Stimulated activated CD8-positive, alpha-beta memory T cell treated with anti-CD3 and anti-CD28 coated beads, Interleukin-2, amount 100 ng/mL, for 48 hours (primary cell): Measurements from ENCODE around the gene VAV3.
"Not testable (repeated sequence)": the region's sequence is repeated elsewhere in the genome, so short reads cannot be mapped to it uniquely, and the experiment has no call there.

Source experiments
- DNase-seq, 2 donors: peaks; one replicate each; pipeline ENCODE4 v3.0.0-alpha.2; 2020; ENCODE audit warnings: low read depth in 2 of 2

The VAV3 gene, protein sequence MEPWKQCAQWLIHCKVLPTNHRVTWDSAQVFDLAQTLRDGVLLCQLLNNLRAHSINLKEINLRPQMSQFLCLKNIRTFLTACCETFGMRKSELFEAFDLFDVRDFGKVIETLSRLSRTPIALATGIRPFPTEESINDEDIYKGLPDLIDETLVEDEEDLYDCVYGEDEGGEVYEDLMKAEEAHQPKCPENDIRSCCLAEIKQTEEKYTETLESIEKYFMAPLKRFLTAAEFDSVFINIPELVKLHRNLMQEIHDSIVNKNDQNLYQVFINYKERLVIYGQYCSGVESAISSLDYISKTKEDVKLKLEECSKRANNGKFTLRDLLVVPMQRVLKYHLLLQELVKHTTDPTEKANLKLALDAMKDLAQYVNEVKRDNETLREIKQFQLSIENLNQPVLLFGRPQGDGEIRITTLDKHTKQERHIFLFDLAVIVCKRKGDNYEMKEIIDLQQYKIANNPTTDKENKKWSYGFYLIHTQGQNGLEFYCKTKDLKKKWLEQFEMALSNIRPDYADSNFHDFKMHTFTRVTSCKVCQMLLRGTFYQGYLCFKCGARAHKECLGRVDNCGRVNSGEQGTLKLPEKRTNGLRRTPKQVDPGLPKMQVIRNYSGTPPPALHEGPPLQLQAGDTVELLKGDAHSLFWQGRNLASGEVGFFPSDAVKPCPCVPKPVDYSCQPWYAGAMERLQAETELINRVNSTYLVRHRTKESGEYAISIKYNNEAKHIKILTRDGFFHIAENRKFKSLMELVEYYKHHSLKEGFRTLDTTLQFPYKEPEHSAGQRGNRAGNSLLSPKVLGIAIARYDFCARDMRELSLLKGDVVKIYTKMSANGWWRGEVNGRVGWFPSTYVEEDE

DNA sequence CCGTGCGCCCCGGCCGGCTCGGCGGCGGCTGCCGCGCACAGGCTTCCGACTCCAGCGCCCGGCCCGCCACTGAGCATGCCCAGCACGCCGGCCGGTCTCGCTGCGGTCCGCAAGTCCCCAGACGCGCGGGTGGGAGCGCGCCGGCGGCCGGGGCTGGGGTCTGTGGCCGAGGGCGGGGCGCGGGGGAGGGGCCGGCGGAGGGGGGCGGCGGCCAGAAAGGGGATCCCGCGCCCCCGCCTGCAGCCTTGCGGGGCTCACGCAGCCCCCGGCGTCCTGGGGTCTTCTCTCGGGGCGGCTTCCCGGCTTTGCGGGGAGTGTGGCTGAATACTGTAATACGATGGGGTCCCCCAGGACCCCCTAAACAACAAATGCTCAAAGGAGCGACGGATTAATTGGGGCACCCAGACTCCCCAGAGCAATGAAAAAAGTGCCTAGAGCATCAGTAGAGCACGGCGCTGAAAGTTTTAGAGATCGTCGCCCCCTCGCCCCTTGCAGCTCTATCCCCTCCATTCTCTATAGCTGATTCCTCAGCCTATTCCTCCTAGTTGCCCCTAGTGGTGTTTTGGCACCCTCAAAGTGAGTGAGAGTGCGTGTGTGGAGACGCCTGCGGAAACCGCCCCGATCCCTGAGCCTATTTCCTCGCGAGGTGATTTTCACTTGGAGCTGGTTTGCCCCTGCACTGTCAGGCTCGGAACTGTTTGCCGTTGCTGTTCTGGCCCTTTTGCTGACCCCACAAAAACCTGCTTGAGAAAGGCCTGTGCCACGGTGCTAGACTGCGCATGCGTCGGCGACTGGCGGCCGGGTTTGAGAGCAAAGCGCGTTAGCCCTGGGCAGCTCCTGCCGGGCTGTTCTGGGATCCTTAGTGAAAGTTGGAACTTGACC lies at the start of gene VAV3:
Gene VAV3, minus strand, starts transcription at position 71 of the 882 bp plus-strand sequence. CDS start 311 bp downstream, outside the sequence.
- peak; percentile 57 to 58 for DNase-seq

DNA sequence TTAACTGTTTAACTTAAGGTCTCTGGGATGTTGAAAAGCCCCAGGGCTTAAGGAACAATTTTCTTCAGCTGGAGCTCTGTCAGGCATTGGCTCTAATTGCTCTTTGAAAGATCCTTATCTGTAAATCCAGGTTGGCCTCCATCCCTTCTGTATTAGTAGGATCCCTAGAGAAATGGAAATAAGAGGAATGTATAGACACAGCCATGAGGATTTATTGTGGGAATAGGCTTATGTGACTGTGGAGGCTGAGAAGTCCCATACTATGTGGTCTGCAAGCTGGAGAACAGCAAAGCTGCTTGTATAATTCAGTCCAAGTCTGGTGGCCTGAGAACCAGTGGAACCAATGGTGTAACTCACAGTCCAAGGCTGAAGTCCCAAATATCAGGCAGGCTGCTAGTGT lies 47.6 kb upstream of the VAV3 start:
- DNase-seq = no peak

DNA sequence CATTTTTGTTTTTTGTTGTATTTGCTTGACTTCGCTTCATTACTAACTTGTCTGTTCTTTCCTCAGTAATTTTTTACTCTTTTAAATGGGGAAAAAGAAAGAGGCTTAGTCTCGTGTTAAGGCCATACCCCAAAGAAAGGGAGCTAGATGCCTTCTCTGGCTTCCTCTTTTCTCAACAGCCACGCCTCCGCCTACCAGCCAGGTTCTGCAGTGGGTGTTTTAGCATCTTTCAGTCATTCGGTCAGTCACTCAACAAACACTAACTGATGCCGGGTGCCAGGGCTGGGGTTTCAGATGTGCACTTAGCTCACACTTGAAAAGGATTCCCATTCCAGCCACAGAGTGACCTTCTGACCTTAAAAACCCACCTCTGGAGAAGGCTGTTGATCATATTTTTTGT lies 46.3 kb upstream of the VAV3 start:
- DNase-seq = no peak

DNA sequence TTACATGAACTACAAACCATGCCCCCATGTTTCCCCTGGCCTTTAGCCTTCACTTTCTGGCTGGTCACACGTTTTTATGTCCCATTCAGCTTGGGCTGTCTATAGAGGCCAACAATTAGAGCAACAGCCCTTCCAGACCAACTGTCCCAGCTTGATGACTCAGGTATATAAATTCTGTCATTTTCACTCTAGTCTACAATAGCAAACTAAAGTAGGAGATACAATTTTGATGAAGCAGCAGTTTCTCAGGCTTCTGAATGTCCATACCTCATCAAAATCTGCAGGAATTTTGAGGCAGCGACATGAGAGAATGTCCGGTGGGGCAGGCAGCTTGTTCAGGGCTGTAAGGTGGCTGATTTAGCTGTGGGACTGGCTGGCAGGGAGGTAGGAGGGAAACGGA lies 45.6 kb upstream of the VAV3 start:
- DNase-seq = no peak

DNA sequence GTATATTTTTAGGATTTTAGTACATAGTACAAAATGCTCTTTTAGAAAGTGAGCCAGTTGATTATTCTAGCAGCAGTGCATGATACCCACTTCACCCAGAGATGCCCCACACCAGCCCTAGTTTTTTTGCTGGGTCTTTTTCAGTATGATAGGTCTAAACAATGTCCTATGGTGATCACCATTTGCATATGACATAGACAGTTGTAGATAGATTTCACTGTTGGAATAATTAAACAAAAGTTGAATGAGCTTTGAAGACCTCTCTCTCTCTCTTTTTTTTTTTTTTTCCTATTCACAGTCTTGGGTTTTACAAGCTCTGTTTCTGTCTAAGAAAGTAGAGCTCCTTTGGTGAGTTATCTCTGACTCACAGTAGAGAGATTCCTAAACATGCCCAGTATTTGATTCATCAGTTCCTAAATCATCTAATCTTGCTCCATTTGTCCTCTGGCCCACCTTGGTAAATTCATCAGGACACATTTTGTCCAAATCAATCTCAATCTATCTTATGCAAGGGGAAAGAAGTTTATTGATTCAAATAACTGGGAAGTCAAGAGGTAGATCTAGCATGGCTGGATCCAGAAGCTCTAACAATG lies 44.7 kb upstream of the VAV3 start:
- DNase-seq = no peak

DNA sequence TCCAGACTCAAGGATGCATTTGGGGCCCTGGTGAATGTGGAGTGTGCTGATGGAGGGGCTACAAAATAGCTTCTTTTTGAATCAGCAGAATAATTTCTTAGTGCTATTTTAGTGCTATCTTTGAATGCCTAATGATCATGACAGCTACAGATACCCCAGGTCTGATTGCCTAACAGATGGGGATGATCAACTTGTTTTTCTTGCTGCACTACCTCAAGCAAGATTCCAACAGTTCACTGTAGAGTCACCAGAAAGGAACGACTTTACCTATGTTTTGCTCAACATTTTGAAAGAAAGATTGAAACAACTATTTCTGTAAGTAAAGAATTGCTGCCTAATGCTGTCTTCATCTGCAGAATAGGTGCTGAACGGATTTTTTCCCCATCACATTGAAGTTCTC lies 42.6 kb upstream of the VAV3 start:
- DNase-seq = no peak

DNA sequence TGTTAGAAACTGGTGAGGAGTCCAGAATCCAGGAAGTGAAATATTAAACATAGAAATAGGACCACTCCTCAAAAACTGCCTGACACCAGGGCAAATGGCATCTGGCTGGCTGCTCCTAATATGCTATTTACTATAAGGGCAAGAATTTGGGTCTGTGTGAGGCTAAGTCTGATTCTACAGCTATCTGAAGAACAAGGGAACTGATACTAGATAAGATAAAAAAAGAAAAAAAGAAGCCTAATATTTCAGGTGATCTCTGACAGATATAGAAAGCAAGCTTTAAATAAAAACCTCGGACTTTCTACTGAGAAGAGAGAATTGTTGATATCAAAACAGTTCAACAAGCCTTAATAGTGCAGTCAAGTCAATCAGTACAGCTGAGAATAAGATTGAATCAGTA lies 42.1 kb upstream of the VAV3 start:
- DNase-seq = no peak

DNA sequence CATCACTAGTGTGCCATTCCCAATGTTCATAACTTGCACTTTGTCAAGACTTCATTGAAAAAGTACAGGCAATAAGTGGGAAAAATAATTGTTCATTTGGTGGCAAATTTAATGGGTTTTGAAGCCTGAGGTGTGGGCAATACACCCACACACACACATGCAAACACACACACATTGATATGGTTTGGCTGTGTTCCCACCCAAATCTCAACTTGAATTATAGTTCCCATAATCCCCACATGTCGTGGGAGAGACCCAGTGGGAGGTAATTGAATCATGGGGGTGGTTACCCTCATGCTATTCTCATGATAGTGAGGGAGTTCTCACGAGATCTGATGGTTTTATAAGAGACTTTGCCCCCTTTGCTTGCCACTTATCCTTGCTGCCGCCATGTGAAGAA lies 39.9 kb upstream of the VAV3 start:
- not testable (repeated sequence) for DNase-seq

DNA sequence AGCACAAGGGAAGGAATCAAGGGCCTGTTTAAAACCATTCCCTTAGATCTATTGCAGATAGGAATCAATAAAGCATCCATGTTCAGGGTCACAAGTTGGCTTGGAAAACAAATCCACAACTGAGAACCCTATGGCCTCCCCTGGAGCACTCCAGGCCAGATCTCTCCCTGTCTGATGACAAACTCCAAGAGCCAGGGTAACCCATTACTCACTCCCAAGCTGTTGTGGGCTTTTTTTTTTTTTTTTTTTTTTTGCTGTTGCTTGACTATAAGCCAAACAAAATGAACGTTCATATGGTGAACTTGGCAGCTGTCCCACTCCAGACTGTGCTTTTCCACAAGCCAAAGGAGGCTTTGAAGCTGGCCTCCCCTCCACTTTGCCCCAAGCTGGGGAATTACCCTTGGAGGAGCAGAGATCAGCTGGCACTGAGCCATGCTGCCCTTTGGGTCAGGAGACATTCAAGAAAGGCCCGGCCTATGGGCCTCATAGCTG lies 35.7 kb upstream of the VAV3 start:
- DNase-seq = no peak

DNA sequence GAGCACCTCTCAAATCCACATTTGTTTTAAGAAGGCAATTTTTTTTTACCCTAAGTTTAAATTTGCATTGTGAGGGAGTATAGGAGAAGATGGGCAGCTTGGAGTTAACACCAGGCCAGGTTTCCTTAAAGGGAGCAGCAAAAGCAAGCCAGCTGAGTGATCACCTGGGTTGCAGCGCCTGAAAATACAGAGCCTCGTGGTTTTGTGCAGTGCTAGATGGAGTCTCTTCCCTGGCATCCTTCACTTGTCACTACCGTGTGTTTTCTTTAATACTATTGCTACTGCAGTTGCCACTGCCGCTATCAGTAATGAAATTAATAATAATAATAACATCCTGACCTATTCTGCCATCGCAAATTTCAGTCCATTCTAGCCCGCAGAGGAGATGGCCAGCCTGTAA lies 35.2 kb upstream of the VAV3 start:
- no peak for DNase-seq

DNA sequence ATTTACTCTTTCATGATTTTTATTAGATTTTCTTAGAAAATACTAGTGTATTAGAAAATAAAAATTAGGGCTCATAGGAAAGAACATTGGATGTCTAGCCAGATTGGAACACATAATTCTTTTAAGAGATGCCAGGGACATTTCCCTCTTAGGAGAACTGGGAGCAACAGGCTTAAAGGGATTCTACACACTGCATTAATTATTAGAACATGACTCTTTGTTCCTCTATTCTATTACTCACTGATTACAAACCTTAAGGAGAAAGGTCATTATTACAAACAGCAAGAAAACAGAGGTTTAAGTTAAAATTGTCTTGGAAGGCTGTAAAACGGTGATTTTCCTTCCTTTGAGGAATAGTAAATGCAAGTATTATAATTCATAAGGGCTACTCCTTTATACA lies 32.9 kb upstream of the VAV3 start:
- DNase-seq = no peak

DNA sequence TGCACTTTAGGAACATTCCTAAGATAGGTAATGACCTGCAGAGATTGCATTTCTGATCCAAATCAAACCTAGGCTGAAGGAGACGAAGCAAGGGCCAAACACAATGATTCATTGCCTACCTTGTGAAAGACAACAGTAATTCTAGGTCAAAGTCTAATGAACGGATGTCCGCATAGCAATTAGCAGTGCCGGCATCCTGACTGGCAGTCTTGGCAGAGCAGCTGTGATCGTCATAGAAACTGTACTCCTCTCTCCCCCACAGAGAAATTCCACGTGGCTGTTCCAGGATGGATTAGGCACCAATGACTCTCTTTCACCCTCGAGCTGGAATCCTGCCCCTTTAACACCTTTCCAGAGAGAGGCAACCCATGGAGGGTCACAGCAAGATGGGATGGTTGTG lies 28.9 kb upstream of the VAV3 start:
- no peak for DNase-seq

DNA sequence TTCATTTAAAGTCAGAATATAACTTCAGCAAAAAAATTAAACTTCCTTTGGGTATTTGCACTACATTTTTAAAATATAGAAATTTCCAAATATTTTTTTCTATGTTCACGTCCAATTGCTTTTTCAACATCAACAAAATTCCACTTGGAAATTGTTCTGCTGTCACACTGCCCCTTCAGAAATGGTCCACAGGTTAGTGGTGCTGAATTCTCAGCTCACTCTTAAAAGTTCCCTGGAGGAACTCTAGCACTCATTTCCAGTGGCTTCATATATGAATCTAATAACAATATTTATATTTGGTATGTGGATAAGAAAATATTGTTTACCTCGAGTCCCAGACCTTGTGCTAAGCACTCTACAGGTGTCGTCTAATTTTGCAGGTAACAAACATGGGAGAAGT lies 27.4 kb upstream of the VAV3 start:
- no peak for DNase-seq

DNA sequence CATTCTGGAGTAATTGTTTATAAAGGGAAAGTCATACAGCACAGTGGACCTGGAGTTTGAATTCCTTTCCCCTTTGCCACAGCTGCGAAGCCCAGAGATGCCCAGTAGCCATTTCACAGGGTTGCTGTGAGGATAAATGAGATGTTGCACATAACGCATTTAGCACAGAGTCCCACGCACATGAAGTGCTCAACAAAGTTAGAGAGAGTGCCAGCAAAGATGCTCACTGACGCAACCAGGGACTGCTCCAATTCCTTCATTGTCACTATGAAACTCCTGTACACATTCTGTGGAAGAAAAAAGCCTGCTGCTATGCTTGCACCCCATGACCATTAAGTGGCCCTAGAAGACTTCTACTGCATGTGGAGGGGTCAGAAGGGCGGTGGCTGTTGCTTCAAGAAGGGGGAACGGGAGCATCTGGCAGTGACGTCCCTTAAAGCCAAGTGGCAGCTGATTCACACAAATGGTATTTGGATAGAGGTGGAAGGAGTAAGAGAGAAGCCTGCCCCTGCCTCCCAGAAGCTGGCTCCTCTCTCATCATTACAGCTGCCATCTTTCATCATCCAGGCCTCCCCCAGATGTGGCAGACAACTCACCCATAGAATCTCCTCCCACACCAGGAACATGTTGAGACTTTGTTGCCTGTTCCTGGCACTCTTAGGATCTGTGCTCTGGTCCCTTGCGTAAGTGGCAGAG lies 26.5 kb upstream of the VAV3 start:
- DNase-seq = no peak

DNA sequence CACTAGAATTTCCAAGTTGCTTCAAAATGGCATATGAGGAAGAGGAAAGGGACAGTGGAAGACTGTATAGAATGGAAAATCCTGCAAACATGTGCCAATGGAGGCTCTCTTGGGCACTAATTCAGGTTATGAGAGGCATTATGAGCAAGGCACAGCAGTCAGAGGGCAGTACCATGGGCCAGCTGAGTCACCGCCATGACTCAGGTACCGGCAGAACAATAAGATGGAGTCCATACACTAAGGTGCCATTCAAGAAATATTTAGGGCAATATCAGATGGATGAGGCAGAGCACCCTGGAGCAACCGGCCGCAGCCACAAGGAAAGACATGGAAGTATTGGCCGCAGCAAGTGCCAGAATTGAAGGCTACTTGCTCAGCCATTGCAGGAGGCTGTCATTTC lies 25.6 kb upstream of the VAV3 start:
- no peak for DNase-seq

DNA sequence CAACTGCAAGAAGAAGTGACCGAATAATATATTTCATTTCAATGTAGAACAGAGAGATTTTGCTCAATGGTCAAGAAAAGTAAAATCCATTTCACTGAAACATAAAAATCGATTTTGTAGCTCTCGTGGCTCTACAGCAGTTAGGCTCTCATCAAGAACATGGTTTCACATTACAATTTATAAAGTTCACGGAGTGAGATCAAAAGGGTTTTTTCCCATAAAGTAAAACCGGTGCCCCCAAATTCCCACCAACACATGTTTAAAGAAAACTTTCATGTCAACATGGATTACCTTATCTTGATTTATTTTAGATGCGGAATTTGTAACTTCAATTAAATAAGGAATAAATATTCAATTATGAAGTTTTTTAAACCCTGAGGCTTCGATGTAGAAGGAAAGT lies 16.3 kb upstream of the VAV3 start:
- DNase-seq = no peak

DNA sequence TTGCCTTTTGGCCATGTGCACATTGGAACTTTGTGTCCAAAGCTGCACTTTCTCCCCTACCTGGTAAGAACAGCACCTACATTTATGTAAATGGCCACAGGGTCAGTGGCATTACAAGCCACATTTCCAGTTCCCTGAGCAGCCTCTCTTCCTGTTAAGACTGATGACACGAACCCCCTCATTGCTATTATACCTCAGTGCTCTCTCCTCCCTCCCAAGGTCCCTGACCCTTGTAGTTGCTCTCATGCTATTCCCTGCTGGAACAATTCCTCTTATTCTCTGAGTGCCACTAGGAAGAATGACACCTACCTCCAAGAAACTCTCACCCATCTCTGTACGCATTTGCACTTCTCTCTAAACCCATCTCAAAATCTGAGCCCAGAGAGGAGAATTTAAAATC lies 14.9 kb upstream of the VAV3 start:
- DNase-seq = no peak

DNA sequence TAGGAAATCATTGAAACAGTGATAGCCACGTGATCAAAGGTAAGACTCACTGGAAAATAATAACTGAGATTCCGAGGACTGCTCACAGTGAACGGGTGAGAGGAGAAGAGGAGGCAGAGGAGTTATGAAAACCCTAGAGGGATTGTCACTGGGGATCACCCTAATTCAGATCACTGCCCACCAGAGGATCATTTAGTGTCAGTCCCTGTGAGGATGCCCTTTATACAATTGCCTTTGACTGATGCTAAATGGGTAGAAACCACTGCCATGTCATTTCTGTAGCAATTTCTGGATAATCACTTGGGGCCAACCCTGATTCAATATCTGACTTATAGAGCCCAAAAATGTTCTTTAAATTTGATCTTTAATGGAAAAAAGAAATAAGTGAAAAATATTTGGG lies 14.1 kb upstream of the VAV3 start:
- DNase-seq = no peak

DNA sequence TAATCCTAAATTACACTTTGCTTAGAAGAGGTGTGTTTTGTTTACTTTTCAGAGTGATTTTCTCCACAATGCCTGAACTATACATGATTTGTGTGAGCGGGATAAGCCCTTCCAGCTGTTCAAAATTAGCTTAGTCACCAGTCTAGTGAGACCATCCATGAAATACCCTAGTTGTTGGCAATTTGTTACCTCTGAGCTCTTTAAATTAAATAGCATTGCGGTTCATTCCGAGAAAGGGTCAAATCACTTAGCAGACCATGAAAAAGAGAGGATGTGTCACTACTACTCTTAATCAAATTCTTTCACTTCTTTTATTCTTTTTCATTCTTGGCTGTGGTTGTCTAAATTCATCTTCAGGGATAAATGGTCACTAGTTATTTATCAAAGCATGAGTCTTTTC lies 11.9 kb upstream of the VAV3 start:
- no peak for DNase-seq

DNA sequence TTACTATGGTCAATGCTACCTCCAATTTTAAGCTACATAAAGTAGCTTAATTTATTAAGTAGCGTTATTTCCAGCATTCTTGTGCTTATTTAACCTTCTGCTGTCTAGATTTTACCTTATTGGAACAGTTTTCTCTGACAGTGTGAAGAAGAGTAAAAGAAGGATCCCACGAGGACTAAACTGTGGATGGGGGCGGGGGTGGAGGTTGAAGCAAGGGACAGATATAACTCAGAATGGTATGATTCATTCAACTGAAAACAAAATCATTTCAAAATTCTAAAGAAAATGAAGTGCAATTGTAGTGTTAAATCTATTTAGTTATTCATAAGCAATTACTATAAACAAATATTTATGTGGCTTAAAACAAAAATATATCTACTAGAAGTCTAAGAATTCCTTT lies 11.5 kb upstream of the VAV3 start:
- peak in 1 of 2 donors; percentile 23 for DNase-seq

DNA sequence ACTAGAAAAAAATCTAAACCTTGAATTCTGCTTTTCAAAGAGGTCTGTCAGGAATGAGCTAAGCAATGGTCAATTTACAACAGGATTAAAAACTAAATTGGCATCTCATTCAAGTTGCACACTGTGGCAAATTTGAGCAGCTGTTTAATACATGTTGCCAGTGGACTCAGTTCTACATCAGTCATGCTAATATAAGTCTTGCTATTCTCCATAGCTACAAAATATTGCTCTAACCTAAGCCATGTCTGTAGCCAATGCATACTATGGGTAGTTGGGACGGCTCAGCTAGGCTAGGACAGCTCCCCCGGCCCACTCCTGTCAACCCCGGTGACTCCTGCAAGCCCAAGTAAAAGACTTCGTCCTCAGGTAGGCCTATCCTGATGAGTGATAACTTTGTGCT lies 10.9 kb upstream of the VAV3 start:
- DNase-seq = no peak
